ENCODE measurements around the gene FAM240B. TPM values are rescaled to one million over a fixed set of nuclear protein-coding genes. Genes with fewer than 3 reads are reported as not detected.

FAM240B gene
- total and polyA plus RNA-seq, 2 experiments from 2014 or later: not detected

- Histone ChIP-seq H3K27ac (ENCODE audit: low read depth) (no peak overlapping the region), H3F3A (replicated peaks; ENCODE audit: low read depth) (no peaks in the 10 kb centered on the region), H3K79me2 (replicated peaks; ENCODE audit: insufficient read depth) (no peaks in the 10 kb centered on the region), H3K4me2 (no peak overlapping the region), H3K4me3 (no peak overlapping the region), H4K20me1 (replicated peaks; ENCODE audit: insufficient read depth) (no peaks in the 10 kb centered on the region), H3K4me1 (ENCODE audit: insufficient read depth) (peaks cover 15% of the 10 kb centered on the region), H3K9me2 (ENCODE audit: insufficient read depth) (0 out of 2 replicates have a peak, but pooled peaks cover 5% of the 10 kb centered on the region), H3K36me3 (ENCODE audit: insufficient read depth) (no peaks in the 10 kb centered on the region), H3K27me3 (ENCODE audit: insufficient read depth) (no peaks in the 10 kb centered on the region), H2AFZ (peak overlapping the region; percentile 88; the same call in 1 of the 2 replicates)
- no peak for ATAC-seq
- no peak overlapping the region for H3K27ac Mint-ChIP-seq
- H3K4me3 Mint-ChIP-seq: no peak overlapping the region
- DNase-seq (ENCODE audit: low spot score): no peak
- no peaks in the 10 kb centered on the region for H3K9me3 Mint-ChIP-seq
- TF ChIP-seq, protein P1, sequence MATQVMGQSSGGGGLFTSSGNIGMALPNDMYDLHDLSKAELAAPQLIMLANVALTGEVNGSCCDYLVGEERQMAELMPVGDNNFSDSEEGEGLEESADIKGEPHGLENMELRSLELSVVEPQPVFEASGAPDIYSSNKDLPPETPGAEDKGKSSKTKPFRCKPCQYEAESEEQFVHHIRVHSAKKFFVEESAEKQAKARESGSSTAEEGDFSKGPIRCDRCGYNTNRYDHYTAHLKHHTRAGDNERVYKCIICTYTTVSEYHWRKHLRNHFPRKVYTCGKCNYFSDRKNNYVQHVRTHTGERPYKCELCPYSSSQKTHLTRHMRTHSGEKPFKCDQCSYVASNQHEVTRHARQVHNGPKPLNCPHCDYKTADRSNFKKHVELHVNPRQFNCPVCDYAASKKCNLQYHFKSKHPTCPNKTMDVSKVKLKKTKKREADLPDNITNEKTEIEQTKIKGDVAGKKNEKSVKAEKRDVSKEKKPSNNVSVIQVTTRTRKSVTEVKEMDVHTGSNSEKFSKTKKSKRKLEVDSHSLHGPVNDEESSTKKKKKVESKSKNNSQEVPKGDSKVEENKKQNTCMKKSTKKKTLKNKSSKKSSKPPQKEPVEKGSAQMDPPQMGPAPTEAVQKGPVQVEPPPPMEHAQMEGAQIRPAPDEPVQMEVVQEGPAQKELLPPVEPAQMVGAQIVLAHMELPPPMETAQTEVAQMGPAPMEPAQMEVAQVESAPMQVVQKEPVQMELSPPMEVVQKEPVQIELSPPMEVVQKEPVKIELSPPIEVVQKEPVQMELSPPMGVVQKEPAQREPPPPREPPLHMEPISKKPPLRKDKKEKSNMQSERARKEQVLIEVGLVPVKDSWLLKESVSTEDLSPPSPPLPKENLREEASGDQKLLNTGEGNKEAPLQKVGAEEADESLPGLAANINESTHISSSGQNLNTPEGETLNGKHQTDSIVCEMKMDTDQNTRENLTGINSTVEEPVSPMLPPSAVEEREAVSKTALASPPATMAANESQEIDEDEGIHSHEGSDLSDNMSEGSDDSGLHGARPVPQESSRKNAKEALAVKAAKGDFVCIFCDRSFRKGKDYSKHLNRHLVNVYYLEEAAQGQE (IDR thresholded peaks at IDR 0.05; ENCODE audit: unreplicated experiment): no peak
- H3K36me3 Mint-ChIP-seq (ENCODE audit: low read depth): no peaks in the 10 kb centered on the region
- peaks cover 3% of the 10 kb centered on the region for H3K27me3 Mint-ChIP-seq (ENCODE audit: insufficient read depth, low read depth, poor library complexity)
- peaks cover 26% of the 10 kb centered on the region for H3K4me1 Mint-ChIP-seq
These were observed 25.3 kb downstream of the FAM240B start for GRCh38 chr9:38694676-38695075.

- H3K36me3 Mint-ChIP-seq (ENCODE audit: low read depth): no peaks in the 10 kb centered on the region
- H3K9me3 Mint-ChIP-seq: no peaks in the 10 kb centered on the region
- Histone ChIP-seq H3K27me3 (ENCODE audit: insufficient read depth) (no peaks in the 10 kb centered on the region), H3K79me2 (replicated peaks; ENCODE audit: insufficient read depth) (no peaks in the 10 kb centered on the region), H3K4me2 (no peak overlapping the region), H2AFZ (no peak overlapping the region), H4K20me1 (replicated peaks; ENCODE audit: insufficient read depth) (no peaks in the 10 kb centered on the region), H3F3A (replicated peaks; ENCODE audit: low read depth) (no peaks in the 10 kb centered on the region), H3K9me2 (ENCODE audit: insufficient read depth) (0 out of 2 replicates have a peak, but pooled peaks cover 5% of the 10 kb centered on the region), H3K27ac (ENCODE audit: low read depth) (no peak overlapping the region), H3K4me1 (ENCODE audit: insufficient read depth) (peaks cover 22% of the 10 kb centered on the region), H3K4me3 (no peak overlapping the region), H3K36me3 (ENCODE audit: insufficient read depth) (no peaks in the 10 kb centered on the region)
- H3K4me1 Mint-ChIP-seq: peaks cover 36% of the 10 kb centered on the region
- H3K27ac Mint-ChIP-seq: no peak overlapping the region
- TF ChIP-seq JUNB (IDR thresholded peaks at IDR 0.05; ENCODE audit: unreplicated experiment) (no peak), STAT1 (IDR thresholded peaks at IDR 0.05; ENCODE audit: unreplicated experiment) (no peak), POLR2AphosphoS5 (IDR thresholded peaks at IDR 0.05; ENCODE audit: low read depth) (no peak), ZNF114 (CRISPR knock-in tag; IDR thresholded peaks at IDR 0.05) (no peak), ZNF331 (CRISPR knock-in tag; IDR thresholded peaks at IDR 0.05; ENCODE audit: low read depth) (no peak), EZH2 (IDR thresholded peaks at IDR 0.05; ENCODE audit: low read depth, unreplicated experiment) (no peak), NANOG (IDR thresholded peaks at IDR 0.05; ENCODE audit: borderline replicate concordance) (no peak)
- TF ChIP-seq, protein P2, sequence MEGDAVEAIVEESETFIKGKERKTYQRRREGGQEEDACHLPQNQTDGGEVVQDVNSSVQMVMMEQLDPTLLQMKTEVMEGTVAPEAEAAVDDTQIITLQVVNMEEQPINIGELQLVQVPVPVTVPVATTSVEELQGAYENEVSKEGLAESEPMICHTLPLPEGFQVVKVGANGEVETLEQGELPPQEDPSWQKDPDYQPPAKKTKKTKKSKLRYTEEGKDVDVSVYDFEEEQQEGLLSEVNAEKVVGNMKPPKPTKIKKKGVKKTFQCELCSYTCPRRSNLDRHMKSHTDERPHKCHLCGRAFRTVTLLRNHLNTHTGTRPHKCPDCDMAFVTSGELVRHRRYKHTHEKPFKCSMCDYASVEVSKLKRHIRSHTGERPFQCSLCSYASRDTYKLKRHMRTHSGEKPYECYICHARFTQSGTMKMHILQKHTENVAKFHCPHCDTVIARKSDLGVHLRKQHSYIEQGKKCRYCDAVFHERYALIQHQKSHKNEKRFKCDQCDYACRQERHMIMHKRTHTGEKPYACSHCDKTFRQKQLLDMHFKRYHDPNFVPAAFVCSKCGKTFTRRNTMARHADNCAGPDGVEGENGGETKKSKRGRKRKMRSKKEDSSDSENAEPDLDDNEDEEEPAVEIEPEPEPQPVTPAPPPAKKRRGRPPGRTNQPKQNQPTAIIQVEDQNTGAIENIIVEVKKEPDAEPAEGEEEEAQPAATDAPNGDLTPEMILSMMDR (conservative IDR thresholded peaks at IDR 0.05; ENCODE audit: low read depth in 2 of 2): no peak
- TF ChIP-seq, protein P3, sequence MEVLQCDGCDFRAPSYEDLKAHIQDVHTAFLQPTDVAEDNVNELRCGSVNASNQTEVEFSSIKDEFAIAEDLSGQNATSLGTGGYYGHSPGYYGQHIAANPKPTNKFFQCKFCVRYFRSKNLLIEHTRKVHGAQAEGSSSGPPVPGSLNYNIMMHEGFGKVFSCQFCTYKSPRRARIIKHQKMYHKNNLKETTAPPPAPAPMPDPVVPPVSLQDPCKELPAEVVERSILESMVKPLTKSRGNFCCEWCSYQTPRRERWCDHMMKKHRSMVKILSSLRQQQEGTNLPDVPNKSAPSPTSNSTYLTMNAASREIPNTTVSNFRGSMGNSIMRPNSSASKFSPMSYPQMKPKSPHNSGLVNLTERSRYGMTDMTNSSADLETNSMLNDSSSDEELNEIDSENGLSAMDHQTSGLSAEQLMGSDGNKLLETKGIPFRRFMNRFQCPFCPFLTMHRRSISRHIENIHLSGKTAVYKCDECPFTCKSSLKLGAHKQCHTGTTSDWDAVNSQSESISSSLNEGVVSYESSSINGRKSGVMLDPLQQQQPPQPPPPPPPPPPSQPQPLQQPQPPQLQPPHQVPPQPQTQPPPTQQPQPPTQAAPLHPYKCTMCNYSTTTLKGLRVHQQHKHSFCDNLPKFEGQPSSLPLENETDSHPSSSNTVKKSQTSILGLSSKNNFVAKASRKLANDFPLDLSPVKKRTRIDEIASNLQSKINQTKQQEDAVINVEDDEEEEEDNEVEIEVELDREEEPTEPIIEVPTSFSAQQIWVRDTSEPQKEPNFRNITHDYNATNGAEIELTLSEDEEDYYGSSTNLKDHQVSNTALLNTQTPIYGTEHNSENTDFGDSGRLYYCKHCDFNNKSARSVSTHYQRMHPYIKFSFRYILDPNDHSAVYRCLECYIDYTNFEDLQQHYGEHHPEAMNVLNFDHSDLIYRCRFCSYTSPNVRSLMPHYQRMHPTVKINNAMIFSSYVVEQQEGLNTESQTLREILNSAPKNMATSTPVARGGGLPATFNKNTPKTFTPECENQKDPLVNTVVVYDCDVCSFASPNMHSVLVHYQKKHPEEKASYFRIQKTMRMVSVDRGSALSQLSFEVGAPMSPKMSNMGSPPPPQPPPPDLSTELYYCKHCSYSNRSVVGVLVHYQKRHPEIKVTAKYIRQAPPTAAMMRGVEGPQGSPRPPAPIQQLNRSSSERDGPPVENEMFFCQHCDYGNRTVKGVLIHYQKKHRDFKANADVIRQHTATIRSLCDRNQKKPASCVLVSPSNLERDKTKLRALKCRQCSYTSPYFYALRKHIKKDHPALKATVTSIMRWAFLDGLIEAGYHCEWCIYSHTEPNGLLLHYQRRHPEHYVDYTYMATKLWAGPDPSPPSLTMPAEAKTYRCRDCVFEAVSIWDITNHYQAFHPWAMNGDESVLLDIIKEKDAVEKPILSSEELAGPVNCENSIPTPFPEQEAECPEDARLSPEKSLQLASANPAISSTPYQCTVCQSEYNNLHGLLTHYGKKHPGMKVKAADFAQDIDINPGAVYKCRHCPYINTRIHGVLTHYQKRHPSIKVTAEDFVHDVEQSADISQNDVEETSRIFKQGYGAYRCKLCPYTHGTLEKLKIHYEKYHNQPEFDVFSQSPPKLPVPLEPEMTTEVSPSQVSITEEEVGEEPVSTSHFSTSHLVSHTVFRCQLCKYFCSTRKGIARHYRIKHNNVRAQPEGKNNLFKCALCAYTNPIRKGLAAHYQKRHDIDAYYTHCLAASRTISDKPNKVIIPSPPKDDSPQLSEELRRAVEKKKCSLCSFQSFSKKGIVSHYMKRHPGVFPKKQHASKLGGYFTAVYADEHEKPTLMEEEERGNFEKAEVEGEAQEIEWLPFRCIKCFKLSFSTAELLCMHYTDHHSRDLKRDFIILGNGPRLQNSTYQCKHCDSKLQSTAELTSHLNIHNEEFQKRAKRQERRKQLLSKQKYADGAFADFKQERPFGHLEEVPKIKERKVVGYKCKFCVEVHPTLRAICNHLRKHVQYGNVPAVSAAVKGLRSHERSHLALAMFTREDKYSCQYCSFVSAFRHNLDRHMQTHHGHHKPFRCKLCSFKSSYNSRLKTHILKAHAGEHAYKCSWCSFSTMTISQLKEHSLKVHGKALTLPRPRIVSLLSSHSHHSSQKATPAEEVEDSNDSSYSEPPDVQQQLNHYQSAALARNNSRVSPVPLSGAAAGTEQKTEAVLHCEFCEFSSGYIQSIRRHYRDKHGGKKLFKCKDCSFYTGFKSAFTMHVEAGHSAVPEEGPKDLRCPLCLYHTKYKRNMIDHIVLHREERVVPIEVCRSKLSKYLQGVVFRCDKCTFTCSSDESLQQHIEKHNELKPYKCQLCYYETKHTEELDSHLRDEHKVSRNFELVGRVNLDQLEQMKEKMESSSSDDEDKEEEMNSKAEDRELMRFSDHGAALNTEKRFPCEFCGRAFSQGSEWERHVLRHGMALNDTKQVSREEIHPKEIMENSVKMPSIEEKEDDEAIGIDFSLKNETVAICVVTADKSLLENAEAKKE (CRISPR knock-in tag; IDR thresholded peaks at IDR 0.05): no peak
- no peak for ATAC-seq
- peaks cover 4% of the 10 kb centered on the region for H3K27me3 Mint-ChIP-seq (ENCODE audit: insufficient read depth, low read depth, poor library complexity)
- DNase-seq (ENCODE audit: low spot score): no peak
- H3K4me3 Mint-ChIP-seq: no peak overlapping the region
These were observed 27.2 kb downstream of the FAM240B start for GRCh38 chr9:38692707-38693106.

Data from GM23338 (cell line).